GM10266 (cell line): ENCODE data around the gene MYH8.

Source experiments
- DNase-seq: peaks from one replicate; pipeline ENCODE4 v3.0.0; 2012; ENCODE audit errors: extremely low spot score
- TF ChIP-seq, protein P1 (sequence below): IDR thresholded peaks from 2 replicates; pipeline ENCODE4 v1.5.1; 2012; ENCODE audit warnings: mild to moderate bottlenecking, low read depth; ENCODE audit not compliant: control insufficient read depth, insufficient read depth; ENCODE audit errors: missing control alignments

The MYH8 gene

DNA sequence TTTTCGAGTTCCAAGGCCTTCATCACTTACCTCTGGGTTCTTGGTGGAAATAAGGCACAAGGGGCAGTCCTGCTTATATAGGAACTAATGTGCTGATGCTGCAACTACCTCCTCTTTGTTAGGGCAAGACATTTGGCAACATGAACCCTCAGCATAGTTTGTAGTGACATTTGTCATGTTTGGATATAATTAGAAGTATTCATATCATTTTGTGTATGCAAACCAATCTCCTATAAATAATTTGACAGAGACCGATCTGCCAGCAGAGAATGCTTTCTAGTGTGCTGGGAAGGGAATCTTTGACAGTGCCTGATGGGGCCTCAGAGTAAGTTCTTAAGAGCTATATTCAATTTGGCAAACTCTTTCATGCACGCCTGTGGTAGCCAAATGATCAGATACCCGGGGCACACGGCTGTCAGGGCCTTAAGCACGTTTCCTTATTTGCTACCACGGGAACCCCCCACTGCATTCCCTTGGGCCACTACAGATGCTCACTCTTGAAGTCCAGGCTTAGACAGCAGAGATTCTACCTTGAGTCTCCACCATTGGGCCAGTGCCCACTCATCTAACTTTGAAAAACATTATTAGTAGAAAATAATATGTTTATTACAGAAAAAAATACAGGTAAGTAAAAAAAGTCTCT, at the start of gene MYH8:
TSS of gene MYH8 (minus strand) at position 51 of the 643 bp plus-strand sequence. CDS start 1,723 bp downstream, outside the sequence.
- TF ChIP-seq, protein P1, sequence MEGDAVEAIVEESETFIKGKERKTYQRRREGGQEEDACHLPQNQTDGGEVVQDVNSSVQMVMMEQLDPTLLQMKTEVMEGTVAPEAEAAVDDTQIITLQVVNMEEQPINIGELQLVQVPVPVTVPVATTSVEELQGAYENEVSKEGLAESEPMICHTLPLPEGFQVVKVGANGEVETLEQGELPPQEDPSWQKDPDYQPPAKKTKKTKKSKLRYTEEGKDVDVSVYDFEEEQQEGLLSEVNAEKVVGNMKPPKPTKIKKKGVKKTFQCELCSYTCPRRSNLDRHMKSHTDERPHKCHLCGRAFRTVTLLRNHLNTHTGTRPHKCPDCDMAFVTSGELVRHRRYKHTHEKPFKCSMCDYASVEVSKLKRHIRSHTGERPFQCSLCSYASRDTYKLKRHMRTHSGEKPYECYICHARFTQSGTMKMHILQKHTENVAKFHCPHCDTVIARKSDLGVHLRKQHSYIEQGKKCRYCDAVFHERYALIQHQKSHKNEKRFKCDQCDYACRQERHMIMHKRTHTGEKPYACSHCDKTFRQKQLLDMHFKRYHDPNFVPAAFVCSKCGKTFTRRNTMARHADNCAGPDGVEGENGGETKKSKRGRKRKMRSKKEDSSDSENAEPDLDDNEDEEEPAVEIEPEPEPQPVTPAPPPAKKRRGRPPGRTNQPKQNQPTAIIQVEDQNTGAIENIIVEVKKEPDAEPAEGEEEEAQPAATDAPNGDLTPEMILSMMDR, result no peak
- DNase-seq, result no peak

DNA sequence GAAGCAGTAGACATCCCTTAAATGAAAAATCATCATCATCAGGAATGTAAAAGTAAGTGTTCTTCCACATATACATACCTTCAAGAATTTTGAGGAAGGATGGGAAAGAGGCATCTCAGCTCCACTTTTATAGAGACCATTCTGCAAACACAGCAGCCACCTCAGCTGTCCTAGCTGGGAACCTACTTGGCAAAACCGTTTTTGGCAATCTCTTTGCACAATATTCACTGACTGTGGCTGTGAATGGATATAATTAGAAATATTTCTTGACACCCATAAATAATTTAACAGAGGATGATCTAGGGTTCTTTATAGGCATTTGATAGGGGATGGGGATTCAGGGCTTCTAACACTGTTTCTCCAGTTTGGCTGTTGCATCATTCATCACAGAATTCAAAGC, 47.7 kb upstream of the MYH8 start, which contains the start of gene MYH4:
TSS of gene MYH4 (minus strand) at position 101 of the 400 bp plus-strand sequence. CDS start 2,814 bp downstream, outside the sequence.
- DNase-seq, result no peak
- TF ChIP-seq, protein P1, result no peak

DNA sequence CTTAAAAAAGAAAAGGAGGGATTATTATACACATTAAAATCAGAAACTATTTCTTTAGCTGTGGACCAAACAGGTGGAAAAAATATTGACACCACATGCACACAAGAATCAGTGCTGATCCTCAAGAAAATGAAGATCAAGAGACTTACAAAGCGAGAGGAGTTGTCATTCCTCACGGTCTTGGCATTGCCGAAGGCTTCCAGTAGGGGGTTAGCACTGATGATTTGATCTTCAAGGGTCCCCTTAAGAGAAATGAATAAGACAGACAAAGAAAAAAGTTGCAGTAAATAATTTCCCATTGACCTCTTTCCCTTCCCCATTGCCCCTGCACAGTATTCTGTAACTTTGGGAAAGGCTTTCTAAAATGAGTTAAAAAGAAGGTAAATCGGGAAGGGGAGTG, 41.7 kb upstream of the MYH8 start:
- TF ChIP-seq, protein P1, result no peak
- DNase-seq, result no peak

DNA sequence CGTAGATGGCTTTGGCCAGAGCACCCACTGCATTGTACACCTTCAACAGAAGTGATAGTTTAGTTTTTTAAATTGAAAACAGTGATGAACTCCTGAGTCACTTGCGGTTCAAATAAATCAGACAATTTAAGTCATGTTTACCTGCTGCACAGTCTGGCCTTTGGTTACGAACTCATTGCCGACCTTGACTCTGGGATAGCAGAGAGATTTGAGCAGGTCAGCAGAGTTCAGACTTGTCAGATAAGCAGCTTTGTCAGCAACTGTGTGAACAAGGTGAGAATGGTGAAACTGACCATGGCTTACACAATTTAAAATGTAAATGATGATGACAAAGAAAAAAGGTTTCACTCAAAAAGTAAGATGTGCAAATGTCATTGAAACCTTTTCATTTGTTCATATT, 38.3 kb upstream of the MYH8 start:
- TF ChIP-seq, protein P1, result no peak
- no peak for DNase-seq

DNA sequence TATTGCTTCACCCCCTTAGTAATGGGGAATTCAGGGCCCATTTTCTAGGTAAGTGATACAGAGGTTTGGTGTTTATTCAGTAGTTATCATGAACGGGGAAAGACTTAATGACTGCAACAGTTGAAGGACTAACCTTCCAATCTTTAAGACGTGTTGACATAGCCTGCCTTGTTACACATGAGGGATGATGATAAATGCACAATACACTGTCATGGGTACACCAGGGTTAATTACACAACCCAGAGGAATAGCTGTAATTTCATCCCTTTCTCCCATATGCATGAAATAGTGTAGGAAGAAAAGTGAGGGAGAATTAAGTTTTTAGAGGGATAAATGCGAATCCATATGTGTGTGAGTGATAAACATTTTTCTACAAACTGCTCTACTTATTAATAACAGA, 37.0 kb upstream of the MYH8 start:
- TF ChIP-seq, protein P1, result no peak
- no peak for DNase-seq

DNA sequence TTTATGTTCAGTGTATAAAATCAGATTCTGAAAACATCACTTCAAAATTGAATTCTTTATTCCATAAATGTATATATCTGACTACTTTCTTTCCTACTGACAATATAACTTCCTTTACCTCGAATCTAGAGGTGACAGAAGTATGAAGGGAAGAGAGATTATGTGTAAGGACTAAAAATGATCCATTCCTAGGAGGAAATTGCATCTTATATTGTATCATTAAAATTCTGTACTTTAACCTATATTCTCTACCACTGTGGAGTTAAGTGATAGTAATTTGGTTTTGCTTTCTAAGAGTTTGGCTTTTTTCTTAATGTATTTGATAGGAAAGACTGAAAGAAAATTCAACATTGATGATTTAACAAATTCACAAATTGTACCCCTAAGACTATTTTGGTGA, 36.2 kb upstream of the MYH8 start:
- no peak for DNase-seq
- TF ChIP-seq, protein P1, result no peak
